ENCODE results near the gene IFT57.

- TF ChIP-seq CTCF (IDR thresholded peaks at IDR 0.05) (no peak), POLR2AphosphoS5 (IDR thresholded peaks at IDR 0.05; ENCODE audit: low read depth, low read length) (no peak), RCOR1 (IDR thresholded peaks at IDR 0.05; ENCODE audit: low read length) (no peak), TCF12 (IDR thresholded peaks at IDR 0.05) (no peak), NRF1 (IDR thresholded peaks at IDR 0.05; ENCODE audit: low read depth, low read length) (no peak)
Measured at GRCh38 chr3:108251844-108252243, 29.6 kb upstream of the IFT57 start.

All from SK-N-SH (cell line).